T-helper 2 cell (primary cell): Measurements from ENCODE around the gene TLCD3A.
"Not testable (repeated sequence)": the region's sequence is repeated elsewhere in the genome, so short reads cannot be mapped to it uniquely, and the experiment has no call there.

ENCODE experiments used
- DNase-seq, 5 experiments: peaks; one replicate each; pipeline versions ENCODE4 v3.0.0 to v3.0.0-alpha.2; 2012 to 2022

The TLCD3A gene

GRCh38 chr17:789160-789840 is 56.9 kb downstream of the TLCD3A start:
- DNase-seq, result no peak

GRCh38 chr17:789931-790873 is 57.8 kb downstream of the TLCD3A start:
- not testable (repeated sequence) for DNase-seq

- DNase-seq, result not testable (repeated sequence)
These were observed 58.5 kb downstream of the TLCD3A start for GRCh38 chr17:790874-791247.

GRCh38 chr17:791829-792228 is 59.4 kb downstream of the TLCD3A start:
- DNase-seq, result no peak

- no peak for DNase-seq
These were observed 59.9 kb downstream of the TLCD3A start for GRCh38 chr17:792277-792676.
